HG02610 (cell line): ENCODE measurements around the gene RIN3.
A peak's percentile ranks its signal among the peaks of the same experiment; 100 is the strongest.
"Not testable (repeated sequence)": the region's sequence is repeated elsewhere in the genome, so short reads cannot be mapped to it uniquely, and the experiment has no call there.

ENCODE experiments used
- ATAC-seq: cut with Tn5 transposase; IDR thresholded peaks from one replicate; pipeline ENCODE4 v1.9.1; 2021; ENCODE audit warnings: mild to moderate bottlenecking, moderate library complexity; ENCODE audit not compliant: unreplicated experiment

The RIN3 gene

DNA sequence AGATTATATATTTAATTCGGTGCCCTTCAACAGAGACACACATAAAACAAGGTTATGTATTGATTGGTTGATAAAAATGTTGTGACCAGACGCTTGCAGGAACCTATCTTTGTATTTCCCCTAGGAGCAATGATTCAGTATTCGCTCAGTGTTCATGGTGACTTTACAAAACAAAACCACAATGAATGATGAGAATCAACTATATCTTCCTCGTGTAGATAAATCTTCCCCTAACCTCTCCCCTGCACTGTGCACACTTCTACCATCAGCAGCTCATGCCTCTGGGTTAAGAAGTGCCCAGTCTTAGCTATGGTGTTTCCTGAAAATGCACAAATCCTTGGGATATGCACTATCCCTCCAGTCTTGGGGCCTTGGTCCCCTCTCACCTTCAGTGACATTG, 16.3 kb downstream of the RIN3 start:
- no peak for ATAC-seq

DNA sequence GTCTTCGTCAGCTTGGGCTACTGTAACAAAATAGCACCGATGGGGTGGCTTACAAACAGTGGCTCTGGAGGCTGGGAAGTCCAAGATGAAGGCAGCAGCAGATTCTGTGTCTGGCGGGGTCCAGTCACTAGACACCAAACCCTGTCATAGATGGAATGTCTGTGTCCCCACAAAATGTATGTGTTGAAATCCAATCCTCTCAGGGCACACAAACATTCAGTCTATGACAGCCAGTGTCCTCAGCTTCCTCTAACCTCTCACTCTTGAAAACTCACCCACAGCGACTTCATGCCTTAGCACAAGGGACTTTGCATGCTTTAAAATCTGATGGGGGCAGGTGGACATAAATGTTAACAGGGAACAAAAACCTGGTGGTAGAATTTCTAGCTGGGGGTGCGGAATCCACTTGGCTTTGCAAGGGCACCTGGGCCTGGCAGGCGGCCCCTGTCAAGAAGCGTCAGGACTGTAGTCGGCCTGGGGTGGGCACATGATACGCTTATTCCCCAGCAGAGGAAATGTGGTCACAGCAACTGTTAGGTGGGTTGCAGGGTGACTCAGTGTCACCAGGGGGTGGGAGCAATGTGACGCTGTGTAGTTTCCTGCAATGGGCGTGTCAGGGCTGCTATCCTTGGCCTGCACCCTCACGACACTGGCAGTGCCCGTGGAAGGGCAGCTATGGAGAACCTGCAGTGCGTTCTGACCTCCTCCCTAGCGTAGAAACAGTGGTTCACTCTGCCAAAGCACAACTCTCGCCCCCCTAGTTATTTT, 17.7 kb downstream of the RIN3 start:
- ATAC-seq: peak; percentile 57

GRCh38 chr14:92532490-92533163, 19.0 kb downstream of the RIN3 start:
- no peak for ATAC-seq

- ATAC-seq: no peak
Observed at GRCh38 chr14:92534932-92535643, 21.5 kb downstream of the RIN3 start.

DNA sequence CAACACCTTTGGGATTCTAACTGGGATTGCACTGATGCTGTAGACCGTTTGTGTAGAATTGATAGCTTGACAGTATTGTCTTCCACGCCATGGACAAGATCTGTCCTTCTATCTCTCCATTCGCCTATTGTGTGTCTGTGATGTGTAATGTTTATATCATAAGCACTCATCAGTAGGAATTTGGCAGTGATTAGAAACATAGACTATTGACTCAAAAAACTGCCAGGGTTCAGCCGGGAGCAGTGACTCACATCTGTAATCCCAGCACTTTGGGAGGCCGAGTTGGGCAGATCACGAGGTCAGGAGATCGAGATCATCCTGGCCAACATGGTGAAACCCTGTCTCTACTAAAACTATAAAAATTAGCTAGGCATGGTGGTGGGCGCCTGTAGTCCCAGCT, 22.6 kb downstream of the RIN3 start:
- ATAC-seq: not testable (repeated sequence)

DNA sequence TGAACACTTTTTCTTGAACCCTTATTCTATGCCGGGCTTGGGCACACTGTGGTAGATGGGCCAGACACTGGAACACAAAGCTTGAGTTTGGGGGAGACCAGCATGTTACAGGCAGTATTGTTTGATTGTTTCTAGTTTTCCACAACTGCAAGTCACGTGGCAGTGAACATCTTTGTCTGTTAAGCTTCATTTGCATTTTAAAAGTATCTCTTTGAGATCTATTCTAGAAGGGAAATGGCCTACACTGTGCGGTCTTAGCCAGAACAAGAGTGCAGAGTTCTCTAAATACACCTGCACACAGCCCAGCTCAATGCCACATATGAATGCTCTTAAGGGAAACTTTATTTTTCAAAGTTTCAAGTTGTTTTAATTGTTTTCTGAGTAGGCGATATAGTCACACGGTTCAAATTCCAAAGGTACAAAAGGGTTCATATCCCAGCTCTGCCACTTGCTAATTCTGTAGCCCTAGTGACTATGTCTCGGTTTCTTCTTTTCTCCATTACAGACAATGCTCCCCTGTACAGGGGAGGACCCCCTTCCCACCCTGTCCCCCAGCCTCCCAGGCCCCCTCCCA, 24.9 kb downstream of the RIN3 start:
- peak; percentile 75 for ATAC-seq

DNA sequence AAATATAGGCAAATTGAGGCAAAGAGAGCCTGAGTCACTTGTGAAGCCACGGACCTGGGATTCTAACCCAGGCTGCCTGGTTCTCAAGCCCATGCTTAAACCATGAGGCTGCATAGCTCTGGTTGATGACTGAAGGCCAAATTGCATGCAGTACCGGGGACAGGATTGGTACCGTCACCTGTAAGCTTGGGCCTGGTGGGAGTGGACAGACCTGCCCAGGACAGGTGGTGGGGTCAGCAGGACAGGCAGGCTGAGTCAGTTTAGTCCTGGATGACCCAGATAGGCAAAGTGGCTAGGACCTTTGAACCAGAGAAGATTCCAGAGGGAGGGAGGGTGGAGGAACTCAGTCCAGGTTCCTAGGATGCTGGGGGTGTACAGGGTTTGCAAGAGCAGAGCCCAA, 25.8 kb downstream of the RIN3 start:
- no peak for ATAC-seq

DNA sequence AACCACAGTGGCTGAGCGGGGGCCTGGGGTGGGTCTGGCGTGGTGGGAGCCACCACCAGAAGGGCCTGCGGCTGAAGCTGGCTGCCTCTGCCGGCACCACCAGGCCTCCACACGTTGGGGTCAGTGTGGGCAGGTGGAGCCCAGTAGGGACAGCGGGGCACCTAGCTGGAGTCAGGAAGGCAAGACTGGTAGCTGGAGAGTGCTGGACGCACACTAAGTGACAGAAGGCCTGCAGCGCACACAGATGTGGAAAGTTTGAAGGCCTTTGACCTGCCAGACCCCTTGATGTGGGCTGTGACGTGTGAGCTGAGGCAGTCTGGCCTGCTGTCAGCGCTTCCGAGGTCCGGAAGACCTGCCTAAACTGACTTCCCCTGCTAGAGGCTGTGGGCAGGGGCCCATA, 26.3 kb downstream of the RIN3 start:
- ATAC-seq: no peak

DNA sequence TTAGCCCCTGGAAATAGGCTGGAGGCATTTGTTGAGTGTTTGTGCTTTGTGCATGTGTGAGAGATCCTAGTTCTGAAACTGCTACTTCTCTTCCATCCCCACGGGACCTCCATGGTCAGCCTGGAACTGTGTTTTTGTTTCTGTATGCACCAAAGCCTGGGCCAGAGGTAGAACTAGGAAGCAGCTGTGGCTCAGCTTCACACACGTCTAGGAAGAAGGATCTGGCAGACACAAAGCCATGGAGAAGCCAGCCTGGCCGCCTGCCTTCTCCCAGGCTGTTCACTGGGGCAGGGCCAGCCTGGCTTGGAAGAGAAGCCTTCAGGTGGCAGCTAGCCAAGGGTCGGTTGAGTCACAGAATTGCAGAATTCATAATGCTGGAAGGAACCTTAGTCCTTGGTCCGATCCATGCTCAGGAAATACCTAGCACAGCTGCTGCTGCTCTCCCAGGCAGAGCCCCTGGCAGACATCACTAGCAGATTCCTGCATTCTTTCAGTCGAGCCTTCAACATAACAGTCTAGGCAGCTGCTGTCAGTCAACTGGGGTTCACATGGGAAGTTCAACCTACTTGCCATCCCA, 27.0 kb downstream of the RIN3 start:
- peak; percentile 35 for ATAC-seq

DNA sequence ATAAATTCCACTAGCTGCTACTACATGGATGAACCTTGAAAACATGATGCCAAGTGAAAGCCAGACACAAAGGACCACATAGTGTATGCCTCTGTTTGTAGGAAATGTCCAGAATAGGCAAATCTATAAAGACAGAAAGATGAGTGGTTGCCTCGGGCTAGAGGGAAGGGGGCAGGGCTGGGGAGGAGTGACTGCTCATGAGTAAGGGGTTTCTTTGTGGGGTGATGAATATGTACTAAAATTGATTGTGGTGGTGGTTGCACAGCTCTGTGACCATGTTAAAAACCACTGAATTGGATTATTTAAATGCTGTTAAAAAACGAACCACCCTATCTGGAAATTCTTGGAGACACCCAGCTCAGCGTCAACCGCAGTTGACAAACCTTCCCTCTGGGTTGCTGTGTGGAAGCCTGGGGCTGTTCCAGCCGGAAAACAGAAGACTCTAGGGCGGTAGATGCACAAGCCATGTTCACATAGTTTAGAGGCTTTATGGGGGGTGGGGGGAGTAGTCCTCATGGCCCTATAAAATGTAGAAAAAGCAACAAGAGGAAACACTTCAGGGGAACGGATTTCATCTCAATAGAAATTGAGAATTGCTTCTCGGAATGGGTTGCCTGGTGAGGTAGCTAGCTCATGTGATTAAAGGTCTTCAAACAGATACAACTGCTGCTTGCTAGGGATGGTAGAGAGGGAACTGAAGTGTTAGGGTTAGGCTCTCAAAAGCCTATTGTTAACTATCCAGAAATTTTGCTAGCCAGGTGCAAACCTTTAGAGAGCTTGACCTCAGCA, 29.4 kb downstream of the RIN3 start:
- no peak for ATAC-seq

DNA sequence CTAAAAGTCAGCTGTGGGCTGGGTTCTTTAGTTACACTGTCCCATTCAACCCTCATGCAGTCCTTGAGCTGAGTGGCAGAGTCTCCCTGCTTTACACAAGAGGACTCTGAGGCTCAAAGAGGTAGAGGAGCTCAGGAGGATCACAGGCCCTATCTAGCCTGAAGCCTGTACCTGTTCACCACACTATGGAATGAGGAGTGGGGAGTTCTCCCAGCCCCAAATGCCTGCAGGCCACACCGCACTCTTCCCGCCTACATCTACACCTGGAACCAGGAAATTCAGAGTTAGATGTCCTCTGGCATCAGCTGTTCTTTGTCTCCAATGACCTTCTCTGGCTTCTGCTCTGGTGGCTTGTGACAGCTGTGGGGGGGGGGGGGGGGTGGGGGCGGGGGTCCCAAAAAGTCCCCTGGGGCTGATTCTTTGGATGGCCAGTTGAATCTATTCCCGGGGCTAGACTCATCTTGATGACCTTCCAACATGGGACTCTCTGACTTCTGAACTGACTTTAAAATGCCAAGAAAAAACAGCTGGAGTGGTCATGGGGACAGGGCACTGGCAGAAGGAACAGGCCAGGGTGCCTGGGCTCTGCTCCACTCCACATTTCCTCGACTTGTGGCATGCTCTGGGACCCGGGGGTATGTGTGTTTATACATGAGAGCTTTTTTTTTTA, 30.6 kb downstream of the RIN3 start:
- no peak for ATAC-seq

- no peak for ATAC-seq
Observed at GRCh38 chr14:92546347-92547053, 32.9 kb downstream of the RIN3 start.

GRCh38 chr14:92549105-92549858, 35.7 kb downstream of the RIN3 start:
- no peak for ATAC-seq

- no peak for ATAC-seq
Observed at GRCh38 chr14:92549859-92550230, 36.3 kb downstream of the RIN3 start.

DNA sequence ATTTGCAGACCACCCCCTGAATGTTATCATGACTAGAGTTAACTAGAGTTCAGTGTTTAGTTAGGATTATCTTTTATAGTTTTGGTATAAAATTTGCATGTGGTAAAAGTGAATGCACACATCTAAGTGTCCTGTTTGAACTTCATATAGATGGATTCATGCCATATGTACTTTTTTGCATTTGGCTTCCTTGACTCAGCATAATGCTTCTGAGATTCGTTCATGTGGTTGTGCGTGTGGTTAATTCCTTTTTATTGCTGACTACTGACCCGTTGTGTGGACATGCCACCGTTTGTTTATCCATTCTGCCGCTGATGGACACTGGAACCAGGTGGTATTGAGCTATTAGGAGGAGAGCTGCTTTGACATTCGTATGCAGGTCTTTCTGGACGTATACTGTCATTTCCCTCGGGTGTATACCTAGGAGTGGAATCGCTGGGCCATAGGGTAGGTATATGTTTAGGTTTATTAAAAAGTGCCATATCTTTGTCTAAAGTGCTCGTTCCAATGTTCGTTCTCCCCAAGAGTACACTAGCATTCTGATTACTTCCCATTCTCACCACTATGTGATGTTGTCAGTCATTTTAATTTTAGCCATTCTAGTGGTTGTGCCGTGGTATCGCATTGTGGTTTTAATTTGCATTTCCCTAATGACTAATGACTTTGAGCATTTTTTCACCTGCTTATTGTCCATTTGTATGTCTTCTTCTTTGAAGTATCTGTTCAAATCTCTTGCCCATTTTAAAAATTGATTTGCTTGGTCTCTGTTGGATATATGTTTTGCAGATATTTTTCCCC, 37.7 kb downstream of the RIN3 start:
- peak; percentile 58 for ATAC-seq

DNA sequence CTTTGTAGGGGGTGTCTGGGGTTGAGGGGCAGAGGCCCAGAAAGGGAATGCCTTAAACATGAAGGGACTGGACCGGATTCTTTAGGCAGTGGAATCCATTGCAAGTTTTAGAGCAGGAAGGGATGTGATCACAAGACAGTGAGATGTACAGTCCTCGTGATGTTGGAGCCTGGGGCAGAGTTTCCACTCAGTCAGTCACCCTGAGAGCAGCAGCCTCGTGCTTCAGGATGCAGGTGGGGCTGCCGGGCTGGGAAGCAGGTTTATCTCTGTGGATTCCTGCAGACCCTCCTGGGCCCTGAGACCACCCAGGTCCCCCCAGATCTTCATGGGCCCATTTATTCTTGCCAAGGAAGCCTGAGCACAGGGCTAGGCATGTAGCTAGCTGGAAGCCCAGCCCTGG, 38.5 kb downstream of the RIN3 start:
- no peak for ATAC-seq

GRCh38 chr14:92553438-92553837, 39.9 kb downstream of the RIN3 start:
- peak; percentile 37 for ATAC-seq
